Ovary (tissue), 3 donors: ENCODE data around the gene LRRC43.

Experiments
- EP300 ChIP-seq: sonication (generic); formaldehyde crosslinking; IDR thresholded peaks from one replicate; pipeline ENCODE4 v1.6.1; 2017; ENCODE audit warnings: antibody characterized with exemption
- POLR2A ChIP-seq: fragments of 450-650 bp; IDR thresholded peaks from one replicate; pipeline ENCODE4 v1.6.1; 2017; ENCODE audit warnings: antibody characterized with exemption, mild to moderate bottlenecking, moderate library complexity
- TF ChIP-seq, protein P1 (sequence below), 3 donors: fragments of 450-650 bp in 2 of 3; fragments of 200-600 bp in 1 of 3; IDR thresholded peaks; one replicate each; pipeline versions ENCODE4 v1.5.1 to v1.8.0; 2016 to 2022; ENCODE audit warnings: antibody characterized with exemption in 3 of 3, mild to moderate bottlenecking in 1 of 3
- donor health status: DM: no; HTN: no; CAD: no.

DNA sequence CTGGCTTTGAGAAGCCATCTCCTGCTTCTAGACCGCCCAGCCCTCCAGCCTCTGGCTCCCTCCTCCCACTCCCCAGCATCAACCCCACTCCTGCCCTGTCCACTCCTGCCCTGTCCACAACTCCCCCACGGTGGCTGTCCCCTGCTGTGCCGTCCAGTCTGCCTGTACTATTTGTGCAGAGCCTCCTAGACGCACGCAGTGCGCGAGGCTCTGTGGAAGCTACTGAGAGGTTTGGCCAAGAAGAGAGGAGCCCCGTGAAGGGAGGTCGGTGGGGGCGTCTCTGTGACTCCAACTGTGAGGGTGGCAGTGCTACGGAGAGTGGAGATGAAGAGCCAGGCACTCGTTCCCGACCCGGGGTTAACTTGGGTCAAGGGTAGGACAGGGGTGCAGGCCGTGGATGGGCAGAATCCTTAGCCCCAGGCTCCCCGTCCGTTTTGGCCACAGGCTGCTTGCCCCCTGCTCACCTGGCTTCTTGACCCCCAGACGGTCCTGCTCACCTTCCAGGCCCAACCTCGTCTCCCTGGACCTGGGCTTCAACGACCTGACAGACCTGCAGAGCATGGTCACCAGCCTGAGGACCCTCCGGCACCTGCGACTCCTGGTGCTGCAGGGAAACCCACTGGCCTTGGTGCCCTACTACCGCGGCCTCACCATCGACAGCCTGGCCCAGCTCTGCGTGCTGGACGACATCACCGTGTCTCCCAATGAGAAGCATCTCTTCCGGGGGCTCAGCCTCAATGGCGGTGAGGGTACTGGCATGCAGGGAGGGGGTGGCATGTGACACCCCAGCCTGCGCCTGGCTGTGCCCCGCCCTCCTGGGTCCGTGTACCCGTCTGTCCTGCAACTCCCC, 6.9 kb downstream of the LRRC43 start:
- TF ChIP-seq EP300 (no peak), POLR2A (no peak)
- TF ChIP-seq, protein P1, sequence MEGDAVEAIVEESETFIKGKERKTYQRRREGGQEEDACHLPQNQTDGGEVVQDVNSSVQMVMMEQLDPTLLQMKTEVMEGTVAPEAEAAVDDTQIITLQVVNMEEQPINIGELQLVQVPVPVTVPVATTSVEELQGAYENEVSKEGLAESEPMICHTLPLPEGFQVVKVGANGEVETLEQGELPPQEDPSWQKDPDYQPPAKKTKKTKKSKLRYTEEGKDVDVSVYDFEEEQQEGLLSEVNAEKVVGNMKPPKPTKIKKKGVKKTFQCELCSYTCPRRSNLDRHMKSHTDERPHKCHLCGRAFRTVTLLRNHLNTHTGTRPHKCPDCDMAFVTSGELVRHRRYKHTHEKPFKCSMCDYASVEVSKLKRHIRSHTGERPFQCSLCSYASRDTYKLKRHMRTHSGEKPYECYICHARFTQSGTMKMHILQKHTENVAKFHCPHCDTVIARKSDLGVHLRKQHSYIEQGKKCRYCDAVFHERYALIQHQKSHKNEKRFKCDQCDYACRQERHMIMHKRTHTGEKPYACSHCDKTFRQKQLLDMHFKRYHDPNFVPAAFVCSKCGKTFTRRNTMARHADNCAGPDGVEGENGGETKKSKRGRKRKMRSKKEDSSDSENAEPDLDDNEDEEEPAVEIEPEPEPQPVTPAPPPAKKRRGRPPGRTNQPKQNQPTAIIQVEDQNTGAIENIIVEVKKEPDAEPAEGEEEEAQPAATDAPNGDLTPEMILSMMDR (IDR thresholded peaks at IDR 0.05) = no peak
